Activated CD8-positive, alpha-beta memory T cell treated with anti-CD3 and anti-CD28 coated beads, Interleukin-2, amount 50 U/mL, for 1 hour (primary cell): Measurements from ENCODE around the gene FKBP5.
"Not testable (repeated sequence)": the region's sequence is repeated elsewhere in the genome, so short reads cannot be mapped to it uniquely, and the experiment has no call there.

Experiments used
- DNase-seq: peaks from one replicate; pipeline ENCODE4 v3.0.0-alpha.2; 2020; ENCODE audit errors: extremely low read depth

FKBP5 gene

GRCh38 chr6:35688605-35689322, at the start of gene FKBP5:
TSS of gene FKBP5 (minus strand) at chr6:35688915. CDS start at chr6:35642824, 46,091 bp downstream.
- DNase-seq = peak; percentile 57

- DNase-seq = no peak
Measured at GRCh38 chr6:35737413-35738211, 48.9 kb upstream of the FKBP5 start.

- DNase-seq = no peak
Measured at GRCh38 chr6:35736982-35737412, 48.3 kb upstream of the FKBP5 start, which contains the start of gene ARMC12. TSS of gene ARMC12 (plus strand) at chr6:35737032. CDS start at chr6:35737109, 77 bp downstream.

GRCh38 chr6:35736253-35736894, 47.7 kb upstream of the FKBP5 start:
- DNase-seq = peak; percentile 65

- no peak for DNase-seq
Measured at GRCh38 chr6:35735452-35735851, 46.7 kb upstream of the FKBP5 start.

GRCh38 chr6:35734319-35734718, 45.6 kb upstream of the FKBP5 start:
- DNase-seq = not testable (repeated sequence)

- no peak for DNase-seq
Measured at GRCh38 chr6:35733633-35734032, 44.9 kb upstream of the FKBP5 start.

GRCh38 chr6:35731736-35732532, 43.2 kb upstream of the FKBP5 start:
- DNase-seq = peak; percentile 77

- DNase-seq = peak; percentile 83
Measured at GRCh38 chr6:35731414-35731735, 42.7 kb upstream of the FKBP5 start.

GRCh38 chr6:35730745-35731413, 42.2 kb upstream of the FKBP5 start:
- DNase-seq = no peak

- DNase-seq = no peak
Measured at GRCh38 chr6:35729722-35730121, 41.0 kb upstream of the FKBP5 start.

GRCh38 chr6:35728683-35729678, 40.3 kb upstream of the FKBP5 start:
- DNase-seq = no peak

- DNase-seq = peak; percentile 70
Measured at GRCh38 chr6:35727935-35728682, 39.4 kb upstream of the FKBP5 start.

- no peak for DNase-seq
Measured at GRCh38 chr6:35727231-35727934, 38.7 kb upstream of the FKBP5 start.

GRCh38 chr6:35725721-35726438, 37.2 kb upstream of the FKBP5 start:
- no peak for DNase-seq

- DNase-seq = no peak
Measured at GRCh38 chr6:35725081-35725708, 36.5 kb upstream of the FKBP5 start.

- no peak for DNase-seq
Measured at GRCh38 chr6:35724471-35724870, 35.8 kb upstream of the FKBP5 start.
